ENCODE measurements around the gene RNF169. TPM values are rescaled to one million over a fixed set of nuclear protein-coding genes. Genes with fewer than 3 reads are reported as not detected.

Gene RNF169, protein sequence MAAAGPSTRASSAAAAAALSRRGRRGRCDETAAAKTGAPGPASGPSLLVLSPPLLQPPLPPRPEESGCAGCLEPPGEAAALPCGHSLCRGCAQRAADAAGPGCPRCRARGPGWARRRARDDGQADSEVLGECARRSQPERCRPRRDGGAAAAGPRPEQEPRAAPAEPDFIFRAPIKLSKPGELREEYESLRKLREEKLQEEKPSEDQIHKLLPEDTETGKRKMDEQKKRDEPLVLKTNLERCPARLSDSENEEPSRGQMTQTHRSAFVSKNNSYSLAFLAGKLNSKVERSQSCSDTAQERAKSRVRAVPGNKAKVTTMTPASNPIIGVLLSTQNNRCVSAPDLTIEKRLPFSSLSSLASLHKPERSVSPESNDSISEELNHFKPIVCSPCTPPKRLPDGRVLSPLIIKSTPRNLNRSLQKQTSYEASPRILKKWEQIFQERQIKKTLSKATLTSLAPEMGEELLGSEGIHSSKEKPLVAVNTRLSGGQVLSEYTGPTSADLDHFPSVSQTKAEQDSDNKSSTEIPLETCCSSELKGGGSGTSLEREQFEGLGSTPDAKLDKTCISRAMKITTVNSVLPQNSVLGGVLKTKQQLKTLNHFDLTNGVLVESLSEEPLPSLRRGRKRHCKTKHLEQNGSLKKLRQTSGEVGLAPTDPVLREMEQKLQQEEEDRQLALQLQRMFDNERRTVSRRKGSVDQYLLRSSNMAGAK
- 10 to 100 TPM; 24.1 to 30.2 (median 27.5) TPM for total RNA-seq

DNA sequence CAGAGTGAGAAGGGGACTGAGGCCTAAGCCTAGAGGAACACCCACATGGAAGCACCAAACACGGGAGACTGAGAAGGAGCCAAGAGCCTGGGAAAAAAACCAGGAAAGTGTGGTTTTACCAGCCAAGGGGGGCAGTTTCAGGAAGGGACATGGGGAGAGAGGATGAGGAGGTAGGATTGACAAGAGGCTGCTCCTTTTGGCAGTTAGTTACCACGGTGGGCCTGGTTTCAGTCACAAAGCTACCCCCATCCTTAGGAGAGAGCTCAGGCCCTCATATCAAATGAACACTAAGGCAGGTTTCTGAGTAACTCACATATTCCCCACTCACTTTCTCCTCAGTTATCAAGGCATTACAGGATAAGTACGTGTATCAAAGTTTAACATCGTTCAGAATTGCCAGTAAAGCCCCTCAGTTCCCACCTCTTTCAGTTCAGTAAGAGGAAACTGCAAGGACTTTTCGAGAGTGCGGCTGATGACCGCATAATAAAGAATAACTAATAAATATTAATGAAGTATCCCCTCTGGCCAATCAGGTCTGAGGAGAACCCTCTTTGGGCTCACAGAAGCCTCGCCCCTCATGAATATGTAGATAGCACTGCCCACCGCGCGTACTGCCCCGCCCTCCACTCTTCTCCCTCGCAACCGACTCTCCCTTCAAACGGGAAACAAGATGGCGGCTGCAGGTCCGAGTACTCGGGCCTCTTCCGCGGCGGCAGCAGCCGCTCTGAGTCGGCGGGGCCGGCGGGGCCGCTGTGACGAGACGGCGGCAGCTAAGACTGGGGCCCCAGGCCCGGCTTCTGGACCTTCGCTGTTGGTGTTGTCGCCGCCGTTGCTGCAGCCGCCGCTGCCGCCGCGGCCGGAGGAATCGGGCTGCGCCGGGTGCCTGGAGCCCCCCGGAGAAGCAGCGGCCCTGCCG, at the start of gene RNF169:
RNF169 (plus strand) TSS at position 639 of the 916 bp plus-strand sequence; CDS start at position 671, 32 bp downstream.
- H3K27me3 ChIP-seq = no peaks in the 10 kb centered on the region
- peaks cover 17 to 23% of the 10 kb centered on the region in 2 donors for H3K4me1 ChIP-seq
- DNase-seq = peak; percentile 96 to 97
- no peaks in the 10 kb centered on the region for H3K9me3 ChIP-seq
- peak within 1 kb of the TSS; percentile 47 to 93 (median 69) for H3K4me3 ChIP-seq (replicated peaks in 1 of 3)
- intact Hi-C loops (cut with DNase I) = no loop called here
- H3K36me3 ChIP-seq = no peaks in the 10 kb centered on the region
- WGBS, 2 donors = 2 to 5% methylated on average over 14 to 19 of the region's 47 CpGs
- peak in 1 of 2 donors; percentile 92 for TF ChIP-seq POLR2A (IDR thresholded peaks at IDR 0.05)
- TF ChIP-seq, protein P1, sequence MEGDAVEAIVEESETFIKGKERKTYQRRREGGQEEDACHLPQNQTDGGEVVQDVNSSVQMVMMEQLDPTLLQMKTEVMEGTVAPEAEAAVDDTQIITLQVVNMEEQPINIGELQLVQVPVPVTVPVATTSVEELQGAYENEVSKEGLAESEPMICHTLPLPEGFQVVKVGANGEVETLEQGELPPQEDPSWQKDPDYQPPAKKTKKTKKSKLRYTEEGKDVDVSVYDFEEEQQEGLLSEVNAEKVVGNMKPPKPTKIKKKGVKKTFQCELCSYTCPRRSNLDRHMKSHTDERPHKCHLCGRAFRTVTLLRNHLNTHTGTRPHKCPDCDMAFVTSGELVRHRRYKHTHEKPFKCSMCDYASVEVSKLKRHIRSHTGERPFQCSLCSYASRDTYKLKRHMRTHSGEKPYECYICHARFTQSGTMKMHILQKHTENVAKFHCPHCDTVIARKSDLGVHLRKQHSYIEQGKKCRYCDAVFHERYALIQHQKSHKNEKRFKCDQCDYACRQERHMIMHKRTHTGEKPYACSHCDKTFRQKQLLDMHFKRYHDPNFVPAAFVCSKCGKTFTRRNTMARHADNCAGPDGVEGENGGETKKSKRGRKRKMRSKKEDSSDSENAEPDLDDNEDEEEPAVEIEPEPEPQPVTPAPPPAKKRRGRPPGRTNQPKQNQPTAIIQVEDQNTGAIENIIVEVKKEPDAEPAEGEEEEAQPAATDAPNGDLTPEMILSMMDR (IDR thresholded peaks at IDR 0.05) = no peak
- peak within 1 kb of the TSS; percentile 84 to 96 (median 95) for H3K27ac ChIP-seq

DNA sequence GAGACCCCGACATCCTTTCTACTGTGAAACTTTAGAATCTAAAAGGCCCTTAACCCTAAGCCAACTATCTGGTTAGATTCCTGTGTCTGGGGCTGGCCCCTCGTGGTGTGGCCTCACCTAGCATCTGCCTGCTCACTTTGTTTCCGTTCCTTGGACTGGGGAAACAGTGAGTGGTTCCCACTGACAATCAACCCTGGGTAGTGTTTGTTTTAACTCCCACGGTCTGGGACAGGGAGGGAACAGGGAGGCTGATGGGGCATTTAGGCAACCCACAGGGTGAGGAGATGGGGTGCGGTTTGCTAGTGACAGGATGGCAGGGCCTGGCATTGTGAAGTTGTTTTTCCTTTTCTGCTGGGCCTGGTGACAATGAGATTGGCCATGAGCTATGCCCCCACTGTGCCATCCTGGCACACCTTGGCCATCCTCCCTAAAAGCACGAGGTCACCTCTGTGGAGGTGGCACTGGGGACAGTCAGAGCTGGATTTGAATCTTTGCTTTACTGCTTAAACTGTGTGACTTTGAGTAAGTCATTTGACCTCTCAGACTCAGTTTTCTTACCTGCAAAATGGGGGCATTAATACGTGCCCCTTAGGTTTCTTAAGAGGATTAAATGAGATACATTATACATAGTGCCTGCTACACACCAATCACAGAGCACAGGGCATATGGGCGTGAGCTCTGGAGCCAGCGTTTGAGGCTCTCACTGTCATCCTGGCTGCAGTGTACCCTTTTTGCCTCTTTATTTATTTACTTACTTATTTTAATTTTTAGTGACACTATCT, 48.8 kb upstream of the RNF169 start:
- Histone ChIP-seq H3K36me3 (no peaks in the 10 kb centered on the region), H3K27ac (no peak overlapping the region), H3K4me1 (peaks cover 0 to 20% of the 10 kb centered on the region in 2 donors), H3K4me3 (replicated peaks in 1 of 3) (no peak overlapping the region), H3K27me3 (no peaks in the 10 kb centered on the region), H3K9me3 (no peaks in the 10 kb centered on the region)
- 80 to 86% methylated on average over 8 to 9 of the region's 9 CpGs for WGBS, 2 donors
- no peak for DNase-seq
- intact Hi-C loops (cut with DNase I) = no loop called here
- no peak for TF ChIP-seq POLR2A (IDR thresholded peaks at IDR 0.05)
- TF ChIP-seq, protein P1 (IDR thresholded peaks at IDR 0.05) = no peak

DNA sequence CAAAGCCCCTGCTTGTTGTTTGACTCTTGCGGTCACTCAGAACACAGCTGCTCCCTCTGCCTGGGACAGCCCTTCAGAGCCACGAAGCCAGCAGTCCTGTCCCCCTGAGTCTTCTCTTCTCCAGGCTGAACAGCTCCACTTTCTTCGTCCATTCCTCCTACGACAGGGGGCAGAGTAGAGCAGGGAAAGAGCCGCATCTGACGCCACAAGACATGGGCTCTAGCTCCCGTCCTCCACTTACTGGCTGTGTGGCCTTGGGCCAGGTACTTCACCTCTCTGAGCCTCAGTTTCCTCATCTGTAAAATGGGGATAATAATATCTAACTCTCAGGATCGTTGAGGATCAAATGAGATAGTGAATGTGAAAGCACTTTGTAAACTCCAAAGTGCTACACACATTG, 47.3 kb upstream of the RNF169 start:
- WGBS, 2 donors = 63 to 67% methylated on average over 8 of the region's 8 CpGs
- TF ChIP-seq, protein P1 (IDR thresholded peaks at IDR 0.05) = no peak
- no peak for TF ChIP-seq POLR2A (IDR thresholded peaks at IDR 0.05)

DNA sequence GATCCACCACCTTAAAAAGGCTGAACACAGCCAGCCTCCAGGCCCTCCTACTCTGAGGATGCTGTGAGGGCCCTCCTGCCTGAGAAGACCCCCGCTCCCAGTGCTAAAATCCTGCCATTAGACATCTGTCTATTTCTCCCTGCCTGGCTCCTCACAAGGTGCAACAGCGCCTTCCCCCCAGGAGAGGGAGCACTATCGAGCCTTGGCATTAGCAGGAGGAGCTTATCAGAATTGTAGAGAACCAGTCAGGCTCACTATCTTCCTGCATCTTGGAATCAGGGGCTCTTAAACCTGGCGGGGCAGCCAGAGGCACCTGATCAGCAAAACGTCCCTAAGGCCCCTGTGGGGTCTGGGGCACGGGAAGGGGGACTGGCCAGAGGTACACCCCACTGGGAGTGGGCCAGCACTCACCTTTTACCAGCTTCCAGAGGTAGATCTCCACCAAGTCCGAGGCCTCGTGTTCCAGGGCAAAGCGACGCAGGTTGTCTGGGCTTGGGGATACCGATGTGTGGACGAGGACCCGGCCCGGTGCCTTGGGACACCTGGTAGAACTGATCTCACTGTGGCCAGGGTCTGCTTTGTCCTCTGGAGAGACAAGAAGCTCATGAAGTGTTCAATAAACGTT, 46.2 kb upstream of the RNF169 start:
- peak; percentile 54 to 65 for DNase-seq
- no peak overlapping the region for H3K4me3 ChIP-seq (replicated peaks in 1 of 3)
- no peaks in the 10 kb centered on the region for H3K27me3 ChIP-seq
- no peak overlapping the region for H3K27ac ChIP-seq
- intact Hi-C loops (cut with DNase I) = no loop called here
- H3K9me3 ChIP-seq = no peaks in the 10 kb centered on the region
- TF ChIP-seq POLR2A (IDR thresholded peaks at IDR 0.05) = no peak
- TF ChIP-seq, protein P1 (IDR thresholded peaks at IDR 0.05) = peak; percentile 66 to 97 (median 78)
- H3K4me1 ChIP-seq = peaks cover 0 to 3% of the 10 kb centered on the region in 2 donors
- no peaks in the 10 kb centered on the region for H3K36me3 ChIP-seq
- 54 to 60% methylated on average over 9 to 14 of the region's 15 CpGs for WGBS, 2 donors

More for the DNA sequence above, 47.3 kb upstream of the RNF169 start:
- intact Hi-C loops (cut with DNase I) = no loop called here
- H3K36me3 ChIP-seq = no peaks in the 10 kb centered on the region
- H3K4me3 ChIP-seq (replicated peaks in 1 of 3) = no peak overlapping the region
- no peaks in the 10 kb centered on the region for H3K27me3 ChIP-seq
- DNase-seq = no peak
- H3K4me1 ChIP-seq = peaks cover 0 to 14% of the 10 kb centered on the region in 2 donors
- no peaks in the 10 kb centered on the region for H3K9me3 ChIP-seq
- no peak overlapping the region for H3K27ac ChIP-seq

Data from thyroid gland (tissue), 4 donors.